Stimulated activated CD8-positive, alpha-beta memory T cell treated with anti-CD3 and anti-CD28 coated beads, Interleukin-12 subunit alpha, Interleukin-12 subunit beta, amount 100 ng/mL, for 1 hour (primary cell): Measurements from ENCODE around the gene GPR32.
"Not testable (repeated sequence)": the region's sequence is repeated elsewhere in the genome, so short reads cannot be mapped to it uniquely, and the experiment has no call there.

ENCODE experiments used
- DNase-seq: peaks from one replicate; pipeline ENCODE4 v3.0.0-alpha.2; 2020; ENCODE audit warnings: low read depth

Gene GPR32

DNA sequence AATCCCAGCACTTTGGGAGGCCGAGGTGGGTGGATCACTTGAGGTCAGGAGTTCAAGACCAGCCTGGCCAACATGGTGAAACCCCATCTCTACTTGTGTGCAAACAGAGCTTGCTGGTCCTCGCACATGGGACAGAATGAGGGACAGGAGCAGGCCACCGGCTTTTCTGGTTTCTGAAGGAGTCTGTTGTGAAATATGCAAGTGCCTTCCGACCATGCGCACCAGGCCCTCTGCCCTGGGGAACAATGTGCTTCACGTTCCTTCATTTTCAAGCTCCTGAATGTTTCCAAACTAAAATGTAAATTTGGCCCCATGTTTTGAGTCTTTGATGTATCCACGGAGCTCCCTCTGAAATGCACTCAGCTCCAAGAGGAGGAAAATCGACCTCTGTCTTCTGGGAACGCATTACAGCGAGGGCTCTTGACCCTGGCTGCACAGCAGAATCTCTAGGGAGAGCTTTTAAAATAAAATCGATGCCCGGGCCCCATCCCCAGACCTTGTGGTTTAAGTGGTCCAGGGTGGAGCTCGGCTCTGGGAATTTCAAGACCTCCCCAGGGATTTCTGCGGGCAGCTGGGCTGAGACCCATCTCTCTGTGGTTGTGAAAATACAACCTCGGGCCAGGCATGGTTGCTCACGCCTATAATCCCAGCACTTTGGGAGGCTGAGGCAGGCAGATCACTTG lies 10.6 kb downstream of the GPR32 start:
- no peak for DNase-seq

DNA sequence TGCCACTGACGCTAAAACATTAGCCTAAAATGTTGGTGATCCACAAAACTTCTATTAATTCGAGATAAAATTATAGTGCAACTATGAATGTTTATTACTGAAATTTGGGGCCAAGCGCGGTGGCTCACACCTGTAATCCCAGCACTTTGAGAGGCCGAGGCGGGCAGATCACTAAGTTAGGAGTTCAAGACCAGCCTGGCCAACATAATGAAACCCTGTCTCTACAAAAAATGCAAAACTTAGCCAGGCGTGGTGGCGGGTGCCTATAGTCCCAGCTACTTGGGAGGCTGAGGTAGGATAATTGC lies 13.5 kb downstream of the GPR32 start:
- DNase-seq: not testable (repeated sequence)

DNA sequence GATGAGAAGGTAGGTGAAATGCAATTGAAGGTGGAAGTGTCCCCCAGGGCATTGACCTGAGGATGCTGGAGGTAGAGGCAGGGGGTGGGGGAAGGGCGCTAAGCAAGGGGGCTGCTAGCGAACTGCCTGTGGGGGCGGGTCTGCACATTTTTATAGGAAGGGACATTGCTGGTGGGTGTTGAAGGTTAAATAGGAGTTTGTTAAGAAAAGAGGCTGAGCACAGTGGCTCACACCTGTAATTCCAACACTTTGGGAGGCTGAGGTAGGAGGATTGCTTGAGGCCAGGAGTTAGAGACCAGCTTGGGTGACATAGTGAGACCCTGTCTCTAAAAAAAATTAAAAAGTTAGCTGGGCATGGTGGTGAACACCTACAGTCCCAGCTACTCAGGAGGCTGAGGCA lies 14.4 kb downstream of the GPR32 start:
- DNase-seq: no peak

DNA sequence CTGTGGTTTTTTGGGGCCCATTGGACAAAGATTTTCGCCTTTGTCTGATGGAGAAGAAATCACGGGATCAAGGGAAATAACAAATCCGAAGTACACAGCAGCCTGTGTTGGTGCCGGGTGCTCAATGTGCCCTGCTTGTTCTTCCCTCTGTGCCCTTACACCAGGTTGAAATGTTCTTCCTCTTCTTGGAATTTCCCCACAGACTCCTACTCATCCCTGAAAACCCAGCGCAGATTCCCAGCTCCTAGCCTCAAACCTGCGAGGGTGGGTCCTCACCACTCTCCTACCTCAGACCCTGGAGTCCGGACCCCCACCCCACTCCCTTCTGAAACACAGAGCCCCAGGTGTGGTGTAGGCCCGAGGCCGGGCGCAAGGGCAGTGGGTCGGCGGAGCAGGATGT lies 15.1 kb downstream of the GPR32 start:
- DNase-seq: no peak

DNA sequence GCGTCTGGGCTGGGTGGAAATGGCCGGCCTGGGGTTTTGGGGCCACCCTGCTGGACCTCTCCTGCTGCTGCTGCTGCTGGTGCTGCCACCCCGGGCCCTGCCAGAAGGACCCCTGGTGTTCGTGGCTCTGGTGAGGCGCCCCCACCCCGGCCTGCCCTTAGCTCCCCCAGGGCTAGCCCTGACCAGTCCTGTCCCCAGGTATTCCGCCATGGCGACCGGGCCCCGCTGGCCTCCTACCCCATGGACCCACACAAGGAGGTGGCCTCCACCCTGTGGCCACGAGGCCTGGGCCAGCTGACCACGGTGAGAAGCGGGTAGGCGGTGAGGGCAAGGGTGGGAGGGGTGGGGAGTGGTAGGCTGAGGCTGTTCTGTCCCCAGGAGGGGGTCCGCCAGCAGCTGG lies 20.1 kb downstream of the GPR32 start, which contains the start of gene ACP4:
Gene ACP4, plus strand, starts transcription at position 20 of the 400 bp plus-strand sequence. Its CDS starts 0 bp downstream, at position 20.
- DNase-seq: no peak

DNA sequence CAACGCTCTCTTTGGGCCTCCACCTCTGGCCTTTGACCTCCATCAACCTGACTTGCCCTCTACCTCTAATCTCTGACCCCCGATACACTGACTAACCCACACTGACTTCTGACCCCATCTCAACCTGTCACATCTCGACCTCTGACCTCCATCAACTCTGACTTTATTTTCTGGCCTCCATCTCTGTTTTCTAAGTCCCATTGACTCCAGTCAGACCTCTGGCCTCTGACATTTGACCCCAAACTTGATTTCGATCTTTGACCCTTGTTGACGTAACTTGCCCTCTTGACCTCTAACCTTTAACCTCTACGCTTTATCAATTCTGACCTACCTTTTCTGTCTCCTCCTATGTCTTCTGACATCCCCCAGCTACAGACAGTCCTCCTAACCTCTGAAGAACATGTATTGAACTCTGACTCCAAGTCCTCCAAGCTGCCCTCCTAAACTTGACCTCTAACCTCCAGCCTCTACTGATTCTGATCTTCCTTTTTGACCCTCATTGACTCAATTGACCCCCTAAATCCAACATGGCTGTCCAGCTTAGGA lies 20.7 kb downstream of the GPR32 start:
- no peak for DNase-seq

DNA sequence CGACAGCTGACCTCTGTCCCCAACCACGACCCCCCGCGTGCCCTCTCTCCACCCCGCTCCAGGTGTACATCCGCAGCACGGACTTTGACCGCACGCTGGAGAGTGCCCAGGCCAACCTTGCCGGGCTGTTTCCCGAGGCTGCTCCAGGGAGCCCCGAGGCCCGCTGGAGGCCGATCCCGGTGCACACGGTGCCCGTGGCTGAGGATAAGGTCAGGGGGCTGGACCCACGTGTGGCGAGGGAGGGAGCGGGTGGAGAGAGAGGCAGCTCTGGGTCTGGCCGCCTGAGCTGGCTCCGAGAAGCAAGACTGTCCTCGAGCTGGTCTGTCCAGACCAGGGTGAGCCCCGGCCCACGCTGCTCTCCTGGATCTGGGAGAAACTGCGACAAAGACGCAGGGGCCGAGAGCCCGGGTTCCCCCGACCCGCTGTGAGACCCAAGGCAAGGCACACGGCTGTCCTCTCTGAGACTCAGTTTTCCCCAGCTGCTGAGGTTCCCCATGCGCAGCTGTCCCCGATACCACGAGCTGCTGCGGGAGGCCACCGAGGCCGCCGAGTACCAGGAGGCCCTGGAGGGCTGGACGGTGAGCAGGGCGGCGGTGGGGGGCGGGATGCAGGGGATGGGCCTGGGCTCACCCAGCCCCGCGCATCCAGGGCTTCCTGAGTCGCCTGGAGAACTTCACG lies 21.5 kb downstream of the GPR32 start:
- DNase-seq: no peak

DNA sequence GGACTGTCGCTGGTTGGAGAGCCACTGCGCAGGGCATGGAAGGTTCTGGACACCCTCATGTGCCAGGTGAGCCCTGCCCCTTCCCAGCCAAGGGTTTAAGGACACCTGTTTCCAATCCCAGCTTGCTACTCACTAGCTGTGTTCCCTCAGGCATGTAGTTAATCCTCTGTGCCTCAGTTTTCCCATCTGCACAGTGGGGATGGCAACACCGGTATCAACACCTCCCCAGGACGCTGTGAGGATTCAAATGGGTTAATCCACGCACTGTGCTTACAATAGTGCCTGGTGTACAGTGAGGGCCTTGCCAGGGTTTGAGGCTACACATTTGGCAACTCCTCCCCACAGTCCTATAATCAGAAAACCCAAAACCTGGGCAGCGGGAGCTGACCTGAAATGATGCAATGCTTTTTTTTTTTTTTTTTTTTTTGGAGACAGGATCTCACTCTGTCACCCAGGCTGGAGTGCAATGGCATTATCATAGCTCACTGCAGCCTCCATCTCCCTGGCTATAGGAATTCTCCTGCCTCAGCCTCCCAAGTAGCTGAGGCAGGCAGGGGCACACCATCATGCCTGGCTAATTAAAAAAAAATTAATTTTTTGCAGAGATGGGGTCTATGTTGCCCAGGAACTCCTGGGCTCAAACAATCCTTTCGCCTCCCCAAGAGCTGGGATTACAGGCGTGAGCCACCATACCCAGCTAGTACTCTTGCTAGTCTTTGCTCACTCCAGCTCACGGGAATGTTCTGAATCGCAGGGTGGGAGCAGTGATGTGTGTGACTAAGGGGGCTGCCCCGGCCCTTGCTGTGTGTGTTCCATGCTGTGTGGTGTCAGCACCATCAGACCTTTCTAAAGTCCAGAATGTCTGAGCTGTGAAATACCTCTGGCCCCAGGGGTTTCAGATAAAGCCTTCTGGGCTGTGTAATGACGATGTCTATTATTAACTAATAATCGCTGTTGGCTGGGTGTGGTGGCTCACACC lies 22.3 kb downstream of the GPR32 start:
- no peak for DNase-seq

DNA sequence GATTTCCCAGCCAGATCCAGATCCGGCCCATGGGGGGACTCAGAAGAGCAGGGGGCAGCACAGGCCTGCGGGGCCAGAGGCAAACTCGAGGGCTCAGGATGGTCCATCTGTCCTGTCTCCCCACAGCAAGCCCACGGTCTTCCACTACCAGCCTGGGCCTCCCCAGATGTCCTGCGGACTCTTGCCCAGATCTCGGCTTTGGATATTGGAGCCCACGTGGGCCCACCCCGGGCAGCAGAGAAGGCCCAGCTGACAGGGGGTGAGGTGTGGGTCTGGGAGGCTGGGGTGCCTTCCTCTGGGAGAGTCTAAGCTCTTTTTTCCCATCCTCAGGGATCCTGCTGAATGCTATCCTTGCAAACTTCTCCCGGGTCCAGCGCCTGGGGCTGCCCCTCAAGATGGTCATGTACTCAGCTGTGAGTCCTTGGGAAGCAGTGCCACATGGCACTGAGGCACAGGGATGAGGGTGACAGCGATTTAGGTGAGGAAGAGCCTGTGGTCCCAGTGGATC lies 23.3 kb downstream of the GPR32 start:
- DNase-seq: no peak

DNA sequence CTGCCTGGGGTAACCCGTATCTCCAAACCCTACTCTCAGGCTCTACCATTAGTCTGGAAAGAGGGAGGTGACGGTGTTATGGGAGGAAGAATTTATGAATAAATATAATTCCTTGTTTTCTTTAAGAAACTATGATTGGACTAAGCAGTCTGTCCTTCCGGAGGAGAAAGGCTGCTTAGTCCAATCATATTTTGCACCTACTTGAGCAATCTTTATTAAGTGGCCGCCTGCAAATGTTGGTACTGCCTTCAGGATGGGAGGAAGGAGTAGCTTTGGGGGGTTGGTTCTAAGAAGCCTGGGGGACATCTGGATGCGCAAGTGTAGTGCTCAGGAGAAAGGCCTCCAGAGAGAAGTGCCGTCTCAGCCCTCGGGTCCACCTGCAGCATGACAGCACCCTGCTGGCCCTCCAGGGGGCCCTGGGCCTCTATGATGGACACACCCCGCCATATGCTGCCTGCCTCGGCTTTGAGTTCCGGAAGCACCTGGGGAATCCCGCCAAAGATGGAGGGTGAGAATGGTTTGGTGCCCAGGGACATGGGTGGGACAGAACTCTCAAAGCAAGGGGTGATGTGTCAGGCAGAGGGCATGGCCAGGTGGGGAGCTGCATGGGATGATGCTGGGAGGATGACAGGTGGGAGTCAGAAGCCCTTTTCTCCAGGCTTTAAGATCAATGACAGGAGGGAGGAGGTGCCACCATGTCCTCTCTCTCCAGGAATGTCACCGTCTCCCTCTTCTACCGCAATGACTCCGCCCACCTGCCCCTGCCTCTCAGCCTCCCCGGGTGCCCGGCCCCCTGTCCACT lies 24.0 kb downstream of the GPR32 start:
- DNase-seq: no peak

DNA sequence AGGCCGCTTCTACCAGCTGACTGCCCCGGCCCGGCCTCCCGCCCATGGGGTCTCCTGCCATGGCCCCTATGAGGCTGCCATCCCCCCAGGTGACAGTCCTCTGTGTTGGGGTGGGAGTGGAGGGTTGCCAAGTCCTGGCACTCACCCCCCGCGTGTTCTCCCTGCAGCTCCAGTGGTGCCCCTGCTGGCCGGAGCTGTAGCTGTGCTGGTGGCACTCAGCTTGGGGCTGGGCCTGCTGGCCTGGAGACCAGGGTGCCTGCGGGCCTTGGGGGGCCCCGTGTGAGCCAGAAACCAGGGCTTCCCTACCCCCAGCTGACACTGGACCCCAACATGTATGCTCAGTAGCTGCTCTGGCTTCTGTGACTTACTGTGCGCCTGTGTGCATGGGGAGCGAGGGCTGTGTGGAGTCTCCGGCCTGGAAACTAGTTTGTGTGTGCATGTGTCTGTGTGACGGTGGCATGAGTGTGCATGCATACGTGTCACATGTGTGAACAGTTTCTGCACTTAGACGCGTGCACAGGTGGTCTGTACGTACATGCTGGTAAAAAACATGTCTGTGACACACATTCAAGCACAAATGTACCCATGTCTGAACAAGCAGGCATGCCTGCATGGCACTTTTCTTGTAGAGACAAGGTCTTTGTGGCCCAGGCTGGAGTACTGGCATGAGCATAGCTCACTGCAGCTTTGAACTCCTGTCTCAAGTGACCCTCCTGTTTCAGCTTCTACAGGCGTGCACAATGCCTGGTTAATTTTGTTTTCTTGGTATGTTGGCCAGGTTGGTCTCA lies 24.8 kb downstream of the GPR32 start:
- no peak for DNase-seq

DNA sequence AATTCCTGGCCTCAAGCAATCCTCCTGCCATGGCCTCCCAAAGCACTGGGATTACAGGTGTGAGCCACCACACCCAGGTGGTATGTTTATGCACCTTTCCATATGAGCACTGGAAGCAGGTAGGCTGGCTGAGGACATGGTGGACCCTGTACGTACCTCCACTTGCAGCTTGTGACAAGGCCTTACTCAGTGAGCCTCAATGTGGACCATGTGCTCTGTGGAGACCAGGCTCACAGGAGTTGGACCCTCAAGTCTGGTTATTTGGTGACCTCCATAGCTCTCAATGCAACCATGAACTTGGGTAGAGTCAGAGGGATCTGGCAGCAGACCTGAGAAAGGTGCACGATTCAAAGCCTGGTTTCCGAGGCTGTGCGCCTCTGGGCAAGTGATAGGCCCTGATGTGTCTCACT lies 25.4 kb downstream of the GPR32 start:
- DNase-seq: no peak

DNA sequence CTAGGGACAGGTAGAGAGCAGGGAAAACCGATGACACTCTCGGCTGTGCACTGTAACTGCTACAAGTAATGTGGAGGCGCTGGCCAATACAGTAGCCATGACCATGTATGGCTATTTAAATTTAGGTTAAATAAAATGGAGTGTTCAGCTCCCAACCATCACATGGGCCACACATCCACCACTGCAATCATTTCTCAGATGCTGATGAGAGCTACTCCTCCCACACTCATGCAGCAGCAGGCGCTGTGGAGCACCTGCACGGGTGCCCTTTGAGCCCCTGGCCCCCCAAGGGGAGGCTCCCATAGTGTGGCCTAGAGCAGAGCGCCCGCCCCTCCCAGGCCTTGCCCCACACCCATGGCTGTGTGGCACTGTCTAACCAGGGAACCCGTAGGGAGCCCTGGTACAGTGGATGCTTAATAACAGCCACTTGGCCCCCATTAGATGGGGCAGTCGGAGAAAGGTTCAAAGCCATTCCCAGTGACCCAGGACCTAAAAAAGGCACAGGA lies 25.9 kb downstream of the GPR32 start:
- no peak for DNase-seq

DNA sequence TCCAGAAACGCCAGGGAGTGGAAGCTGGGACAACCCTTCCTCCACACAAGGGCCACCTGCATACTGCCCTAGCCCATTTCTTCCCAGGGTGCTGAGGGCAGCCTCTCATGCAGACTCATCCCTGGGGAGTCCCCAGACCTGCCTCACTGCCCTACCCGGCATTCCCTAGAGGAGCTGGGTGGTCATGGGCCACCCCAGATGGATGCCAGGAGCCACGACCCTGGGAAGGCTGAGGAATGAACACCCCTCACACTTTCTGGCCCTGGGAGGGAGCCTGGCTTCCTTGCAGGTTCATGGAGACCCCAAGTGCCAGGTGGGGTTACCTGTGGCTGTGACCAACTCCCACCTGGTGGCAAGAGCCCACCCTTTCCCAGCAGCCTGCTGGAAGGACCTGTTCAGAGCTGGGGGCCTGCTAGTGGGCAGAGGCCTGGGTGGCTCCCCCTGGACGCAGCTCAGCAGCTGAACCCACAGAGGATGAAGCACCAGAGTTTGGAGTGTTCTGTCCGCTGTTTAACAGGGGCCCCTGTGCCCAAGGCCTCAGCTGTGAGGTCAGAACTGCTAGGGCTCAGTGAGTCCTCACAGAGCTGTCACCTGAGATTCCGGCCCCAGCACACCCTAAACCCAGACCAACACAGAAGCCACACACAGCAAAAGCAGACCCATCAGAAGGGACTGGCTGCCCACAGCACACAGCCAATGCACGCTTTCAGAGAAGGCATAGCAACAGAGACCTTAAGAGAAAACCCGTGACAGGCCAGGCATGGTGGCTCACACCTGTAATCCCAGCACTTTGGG lies 26.6 kb downstream of the GPR32 start:
- no peak for DNase-seq

DNA sequence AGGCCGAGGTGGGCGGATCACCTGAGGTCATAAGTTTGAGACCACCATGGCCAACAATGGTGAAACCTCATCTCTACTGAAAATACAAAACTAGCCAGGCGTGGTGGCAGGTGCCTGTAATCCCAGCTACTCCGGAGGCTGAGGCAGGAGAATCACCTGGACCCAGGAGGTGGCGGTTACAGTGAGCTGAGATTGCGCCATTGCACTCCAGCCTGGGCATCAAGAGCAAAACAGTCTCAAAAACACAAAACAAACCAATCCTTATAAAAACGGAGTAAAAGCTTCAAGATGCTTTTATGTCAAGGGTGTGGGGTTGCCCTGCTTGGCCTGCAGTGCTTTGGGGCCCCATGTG lies 27.1 kb downstream of the GPR32 start:
- DNase-seq: no peak

DNA sequence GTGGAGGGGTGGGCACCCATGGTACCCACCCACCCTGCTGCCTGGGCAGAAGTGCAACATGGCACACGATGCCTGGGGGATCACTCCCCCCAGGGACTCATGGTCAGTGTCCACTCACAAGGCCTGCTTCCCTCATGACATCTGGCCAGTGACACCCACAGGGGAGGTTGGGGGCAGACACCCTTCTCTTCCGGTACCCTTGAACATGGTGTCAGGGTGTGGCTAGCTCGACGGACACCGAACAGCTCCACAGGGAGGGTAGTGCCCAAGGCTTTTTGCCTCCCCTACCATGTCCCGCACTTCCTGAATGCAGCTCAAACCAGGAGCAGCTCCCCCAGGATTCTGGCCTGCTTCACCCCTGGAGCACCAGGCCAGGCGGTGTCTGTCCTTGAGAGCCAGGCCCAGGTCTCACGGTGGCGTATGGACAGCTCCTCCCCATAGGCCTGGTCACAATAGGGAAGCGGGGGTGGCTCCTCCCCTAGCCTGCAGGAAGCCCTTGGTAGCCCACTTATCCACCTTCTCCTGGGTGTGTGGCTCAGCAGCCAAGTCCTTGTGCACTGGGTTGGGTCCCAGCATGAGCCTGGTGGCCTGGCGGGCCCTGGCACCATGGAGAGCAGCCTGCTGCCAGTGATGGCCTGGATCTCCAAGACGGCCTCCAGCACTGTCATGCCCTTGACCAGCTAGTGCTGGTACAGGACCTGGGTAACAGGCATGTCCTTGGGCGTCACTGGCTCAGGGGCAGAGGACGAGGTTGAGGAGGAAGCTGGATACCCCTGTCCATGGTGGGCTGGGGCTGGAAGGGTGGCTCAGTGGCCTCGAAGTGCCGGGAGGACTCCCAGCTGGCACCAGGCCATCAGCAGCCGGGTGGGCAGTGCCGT lies 27.8 kb downstream of the GPR32 start:
- DNase-seq: no peak

DNA sequence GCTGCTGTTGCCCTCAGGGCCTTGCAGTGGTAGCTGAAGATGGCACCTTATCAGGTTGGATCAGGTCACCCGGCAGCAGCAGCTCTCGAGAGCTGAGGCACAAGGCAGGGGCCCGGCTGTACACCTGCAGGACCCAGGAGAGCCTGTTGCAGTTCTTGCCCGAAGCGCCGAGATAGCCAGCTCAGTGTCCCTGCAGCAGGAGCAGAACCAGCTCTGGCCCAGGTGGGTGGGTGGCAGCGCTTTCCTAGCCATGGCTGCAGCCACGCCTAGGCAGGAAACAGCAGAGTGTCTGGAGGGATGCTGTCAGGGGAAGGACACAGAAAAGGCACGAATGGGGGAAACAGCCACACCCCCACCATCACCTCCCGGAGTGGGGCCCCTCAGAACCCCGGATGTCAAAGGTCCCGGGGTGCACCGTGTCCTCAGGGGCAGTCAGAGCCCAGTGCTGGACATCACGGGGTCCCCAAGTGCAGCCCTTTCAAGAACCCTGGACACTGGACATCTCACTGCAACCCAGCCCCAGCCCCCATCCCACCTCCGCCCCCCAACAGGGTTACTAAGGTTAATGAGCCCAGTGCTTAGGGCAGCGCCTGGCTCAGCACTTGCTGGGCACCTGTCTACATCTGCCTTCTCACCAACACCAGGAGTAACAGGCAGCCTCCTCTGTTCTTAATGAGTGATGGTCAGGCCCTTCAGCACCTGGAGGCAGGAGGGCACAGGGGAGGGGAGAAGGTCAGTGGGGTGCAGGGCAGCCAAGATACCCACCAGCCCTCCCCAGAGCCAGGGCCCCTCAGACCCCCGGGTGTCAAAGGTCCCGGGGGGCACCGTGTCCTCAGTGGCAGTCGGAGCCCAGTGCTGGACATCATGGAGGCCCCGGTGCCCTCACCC lies 28.6 kb downstream of the GPR32 start:
- no peak for DNase-seq

DNA sequence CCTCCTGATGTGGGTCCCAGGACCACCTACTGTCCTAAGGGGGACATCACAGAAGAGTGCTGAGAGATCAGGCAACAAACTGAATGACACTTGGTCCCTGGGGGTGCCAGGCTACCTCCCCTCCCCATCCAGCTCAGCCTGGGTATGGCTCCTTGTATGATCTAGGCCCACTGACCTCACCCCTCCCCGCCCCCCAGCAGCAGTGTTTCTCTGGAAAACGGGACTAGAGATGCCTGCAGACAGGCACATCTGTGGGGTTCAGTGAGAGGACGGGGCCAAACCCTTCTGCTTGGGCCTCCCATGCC lies 29.2 kb downstream of the GPR32 start:
- no peak for DNase-seq
